ENCODE data around the gene LIME1. TPM values are rescaled to one million over a fixed set of nuclear protein-coding genes. Genes with fewer than 3 reads are reported as not detected.

The LIME1 gene
- total and polyA plus RNA-seq, 9 of the 15 experiments (the other 6 are each of a cell fraction or from before 2014, with no cell fraction given), result 0.11 to 17.1 (median 2.8) TPM; not detected in 2

DNA sequence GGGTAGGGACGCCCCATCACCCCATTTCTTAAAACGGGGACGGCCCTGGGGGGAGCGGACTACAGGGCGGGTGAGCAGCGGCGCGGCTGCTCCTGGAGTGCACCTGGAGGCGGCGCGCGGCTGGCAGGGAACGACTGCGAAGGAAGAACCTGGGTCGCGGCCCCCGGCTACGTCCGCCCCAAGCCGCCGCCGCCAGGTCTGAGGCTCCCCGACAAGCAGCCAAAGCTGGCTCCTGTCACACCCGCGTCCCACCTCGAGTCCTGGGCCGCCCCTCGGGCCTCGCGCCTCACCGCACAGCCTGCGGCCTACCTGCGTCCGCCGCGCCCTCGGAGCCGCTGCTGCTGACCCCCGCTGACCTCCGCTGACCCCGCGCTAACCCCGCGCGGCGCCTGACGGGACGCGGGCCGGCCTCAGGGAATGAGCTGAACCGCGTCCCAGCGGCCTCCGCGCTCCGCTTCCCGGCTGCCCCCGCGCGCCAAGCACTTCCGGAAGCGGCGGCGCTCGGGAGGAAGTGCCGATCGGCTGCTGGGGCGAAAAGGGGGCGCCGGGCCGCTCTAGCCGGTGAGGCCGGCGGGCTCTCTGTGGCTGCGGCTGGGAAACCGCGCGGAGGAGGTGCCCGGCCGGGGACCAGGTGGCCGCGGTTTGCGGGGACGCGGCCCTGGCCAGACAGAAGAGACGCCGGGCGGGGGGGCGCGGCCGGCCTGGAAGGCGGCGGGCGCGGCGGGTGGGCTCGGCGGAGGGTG lies 28.7 kb upstream of the LIME1 start, which contains the start of the genes ARFRP1 and ZGPAT (continued):
- TF ChIP-seq PYGO2 (tag; IDR thresholded peaks at IDR 0.05) (no peak), IFI16 (CRISPR knock-in tag; IDR thresholded peaks at IDR 0.05) (no peak), FIP1L1 (IDR thresholded peaks at IDR 0.05; ENCODE audit: low read depth, low read length, poor library complexity, severe bottlenecking) (peak; percentile 56), POLR2AphosphoS2 (IDR thresholded peaks at IDR 0.05; ENCODE audit: low read length) (no peak), HMG20B (CRISPR knock-in tag; IDR thresholded peaks at IDR 0.05) (no peak), L3MBTL2 (IDR thresholded peaks at IDR 0.05) (peak; percentile 95), PTTG1 (tag; IDR thresholded peaks at IDR 0.05; ENCODE audit: low read depth) (no peak), KAT7 (CRISPR knock-in tag; IDR thresholded peaks at IDR 0.05; ENCODE audit: borderline replicate concordance) (peak; percentile 77; the same call in 1 of the 2 replicates), COPS2 (conservative IDR thresholded peaks at IDR 0.05) (no peak), ZFX (CRISPR knock-in tag; IDR thresholded peaks at IDR 0.05) (peak; percentile 100), SRSF1 (IDR thresholded peaks at IDR 0.05; ENCODE audit: low read depth, low read length) (no peak), STAT5B (CRISPR knock-in tag; IDR thresholded peaks at IDR 0.05) (no peak), XRCC5 (IDR thresholded peaks at IDR 0.05; ENCODE audit: low read depth, low read length) (no peak), ERF (CRISPR knock-in tag; IDR thresholded peaks at IDR 0.05) (no peak; the same call in 1 of the 2 replicates), CSDE1 (IDR thresholded peaks at IDR 0.05) (no peak), CHD1 (IDR thresholded peaks at IDR 0.05; ENCODE audit: low read length) (no peak), ZNF282 (CRISPR knock-in tag; IDR thresholded peaks at IDR 0.05) (0 out of 2 replicates have a peak, but pooled peaks have one; percentile 22), ZC3H8 (IDR thresholded peaks at IDR 0.05) (no peak)
- TF ChIP-seq, protein P1, sequence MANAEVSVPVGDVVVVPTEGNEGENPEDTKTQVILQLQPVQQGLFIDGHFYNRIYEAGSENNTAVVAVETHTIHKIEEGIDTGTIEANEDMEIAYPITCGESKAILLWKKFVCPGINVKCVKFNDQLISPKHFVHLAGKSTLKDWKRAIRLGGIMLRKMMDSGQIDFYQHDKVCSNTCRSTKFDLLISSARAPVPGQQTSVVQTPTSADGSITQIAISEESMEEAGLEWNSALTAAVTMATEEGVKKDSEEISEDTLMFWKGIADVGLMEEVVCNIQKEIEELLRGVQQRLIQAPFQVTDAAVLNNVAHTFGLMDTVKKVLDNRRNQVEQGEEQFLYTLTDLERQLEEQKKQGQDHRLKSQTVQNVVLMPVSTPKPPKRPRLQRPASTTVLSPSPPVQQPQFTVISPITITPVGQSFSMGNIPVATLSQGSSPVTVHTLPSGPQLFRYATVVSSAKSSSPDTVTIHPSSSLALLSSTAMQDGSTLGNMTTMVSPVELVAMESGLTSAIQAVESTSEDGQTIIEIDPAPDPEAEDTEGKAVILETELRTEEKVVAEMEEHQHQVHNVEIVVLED (CRISPR knock-in tag; IDR thresholded peaks at IDR 0.05), result peak; percentile 93
- TF ChIP-seq, protein P2, sequence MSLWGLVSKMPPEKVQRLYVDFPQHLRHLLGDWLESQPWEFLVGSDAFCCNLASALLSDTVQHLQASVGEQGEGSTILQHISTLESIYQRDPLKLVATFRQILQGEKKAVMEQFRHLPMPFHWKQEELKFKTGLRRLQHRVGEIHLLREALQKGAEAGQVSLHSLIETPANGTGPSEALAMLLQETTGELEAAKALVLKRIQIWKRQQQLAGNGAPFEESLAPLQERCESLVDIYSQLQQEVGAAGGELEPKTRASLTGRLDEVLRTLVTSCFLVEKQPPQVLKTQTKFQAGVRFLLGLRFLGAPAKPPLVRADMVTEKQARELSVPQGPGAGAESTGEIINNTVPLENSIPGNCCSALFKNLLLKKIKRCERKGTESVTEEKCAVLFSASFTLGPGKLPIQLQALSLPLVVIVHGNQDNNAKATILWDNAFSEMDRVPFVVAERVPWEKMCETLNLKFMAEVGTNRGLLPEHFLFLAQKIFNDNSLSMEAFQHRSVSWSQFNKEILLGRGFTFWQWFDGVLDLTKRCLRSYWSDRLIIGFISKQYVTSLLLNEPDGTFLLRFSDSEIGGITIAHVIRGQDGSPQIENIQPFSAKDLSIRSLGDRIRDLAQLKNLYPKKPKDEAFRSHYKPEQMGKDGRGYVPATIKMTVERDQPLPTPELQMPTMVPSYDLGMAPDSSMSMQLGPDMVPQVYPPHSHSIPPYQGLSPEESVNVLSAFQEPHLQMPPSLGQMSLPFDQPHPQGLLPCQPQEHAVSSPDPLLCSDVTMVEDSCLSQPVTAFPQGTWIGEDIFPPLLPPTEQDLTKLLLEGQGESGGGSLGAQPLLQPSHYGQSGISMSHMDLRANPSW (CRISPR knock-in tag; IDR thresholded peaks at IDR 0.05), result no peak
- TF ChIP-seq, protein P3, sequence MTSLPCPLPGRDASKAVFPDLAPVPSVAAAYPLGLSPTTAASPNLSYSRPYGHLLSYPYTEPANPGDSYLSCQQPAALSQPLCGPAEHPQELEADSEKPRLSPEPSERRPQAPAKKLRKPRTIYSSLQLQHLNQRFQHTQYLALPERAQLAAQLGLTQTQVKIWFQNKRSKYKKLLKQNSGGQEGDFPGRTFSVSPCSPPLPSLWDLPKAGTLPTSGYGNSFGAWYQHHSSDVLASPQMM (CRISPR knock-in tag; IDR thresholded peaks at IDR 0.05), result no peak
- TF ChIP-seq, protein P4, sequence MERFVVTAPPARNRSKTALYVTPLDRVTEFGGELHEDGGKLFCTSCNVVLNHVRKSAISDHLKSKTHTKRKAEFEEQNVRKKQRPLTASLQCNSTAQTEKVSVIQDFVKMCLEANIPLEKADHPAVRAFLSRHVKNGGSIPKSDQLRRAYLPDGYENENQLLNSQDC (CRISPR knock-in tag; IDR thresholded peaks at IDR 0.05), result no peak
- TF ChIP-seq, protein P5, sequence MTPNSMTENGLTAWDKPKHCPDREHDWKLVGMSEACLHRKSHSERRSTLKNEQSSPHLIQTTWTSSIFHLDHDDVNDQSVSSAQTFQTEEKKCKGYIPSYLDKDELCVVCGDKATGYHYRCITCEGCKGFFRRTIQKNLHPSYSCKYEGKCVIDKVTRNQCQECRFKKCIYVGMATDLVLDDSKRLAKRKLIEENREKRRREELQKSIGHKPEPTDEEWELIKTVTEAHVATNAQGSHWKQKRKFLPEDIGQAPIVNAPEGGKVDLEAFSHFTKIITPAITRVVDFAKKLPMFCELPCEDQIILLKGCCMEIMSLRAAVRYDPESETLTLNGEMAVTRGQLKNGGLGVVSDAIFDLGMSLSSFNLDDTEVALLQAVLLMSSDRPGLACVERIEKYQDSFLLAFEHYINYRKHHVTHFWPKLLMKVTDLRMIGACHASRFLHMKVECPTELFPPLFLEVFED (CRISPR knock-in tag; conservative IDR thresholded peaks at IDR 0.05), result no peak
